Suppressor macrophage (primary cell): ENCODE measurements around the gene ZBTB7B.

ENCODE experiments used
- DNase-seq, 4 experiments: peaks; one replicate each; pipeline ENCODE4 v3.0.0-alpha.2; 2020 to 2022

Gene ZBTB7B

DNA sequence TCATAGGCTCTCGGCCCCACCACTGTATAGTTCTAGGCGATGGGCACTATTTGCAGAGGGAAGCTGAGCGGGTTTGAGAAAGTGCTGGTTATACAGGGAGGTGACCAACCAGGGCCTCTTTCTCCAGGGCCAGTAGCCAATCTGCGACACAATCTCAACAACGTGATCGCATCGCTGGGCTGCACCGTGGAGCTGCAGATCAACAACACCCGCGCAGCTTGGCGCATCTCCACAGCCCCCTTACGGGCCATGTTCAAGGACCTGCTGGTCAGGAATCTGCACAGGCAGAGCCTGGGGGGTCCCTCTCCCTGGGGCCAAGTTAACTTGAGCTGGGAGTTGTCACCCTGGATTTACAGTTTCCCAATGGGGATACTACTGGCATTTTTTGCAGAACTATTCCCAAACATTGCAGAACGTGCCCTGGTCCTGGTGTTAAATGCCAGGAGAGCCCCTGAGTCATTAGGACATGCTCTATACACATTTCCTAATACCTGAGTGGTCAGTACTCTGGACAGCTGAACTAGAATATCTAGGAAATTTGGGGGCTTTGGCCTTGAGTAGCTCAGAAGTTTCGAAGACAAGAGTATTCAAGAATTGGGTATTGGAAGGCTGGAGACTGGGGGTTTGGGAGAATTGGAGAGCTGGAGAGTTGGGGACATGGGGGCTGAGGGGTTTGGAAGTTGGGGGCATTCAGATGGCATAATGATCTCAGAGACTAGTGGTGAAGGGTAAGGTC is 37.9 kb downstream of the ZBTB7B start:
- no peak for DNase-seq

DNA sequence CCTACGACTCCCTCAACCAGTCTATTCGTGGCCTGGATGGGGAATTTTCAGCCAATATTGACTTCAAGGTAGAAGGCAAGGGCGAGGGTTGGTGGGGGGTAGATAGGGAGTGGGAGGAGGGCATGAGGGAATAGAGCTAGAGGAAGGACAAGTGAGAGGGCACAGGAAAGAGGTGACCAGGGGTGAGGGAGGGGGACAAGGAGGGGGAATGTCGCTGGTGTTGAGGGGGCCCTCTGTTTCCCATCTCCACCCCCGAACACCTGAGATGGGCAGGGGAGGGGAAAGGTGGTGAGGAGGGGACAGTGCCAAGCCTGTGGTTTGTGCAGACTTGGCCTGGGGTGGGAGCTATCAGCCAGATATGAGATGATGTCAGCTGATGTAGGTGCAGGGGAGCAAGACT is 40.2 kb downstream of the ZBTB7B start:
- no peak for DNase-seq

GRCh38 chr1:155043301-155043702 is 40.7 kb downstream of the ZBTB7B start:
- DNase-seq: no peak

GRCh38 chr1:155043793-155044192 is 41.2 kb downstream of the ZBTB7B start:
- no peak for DNase-seq

DNA sequence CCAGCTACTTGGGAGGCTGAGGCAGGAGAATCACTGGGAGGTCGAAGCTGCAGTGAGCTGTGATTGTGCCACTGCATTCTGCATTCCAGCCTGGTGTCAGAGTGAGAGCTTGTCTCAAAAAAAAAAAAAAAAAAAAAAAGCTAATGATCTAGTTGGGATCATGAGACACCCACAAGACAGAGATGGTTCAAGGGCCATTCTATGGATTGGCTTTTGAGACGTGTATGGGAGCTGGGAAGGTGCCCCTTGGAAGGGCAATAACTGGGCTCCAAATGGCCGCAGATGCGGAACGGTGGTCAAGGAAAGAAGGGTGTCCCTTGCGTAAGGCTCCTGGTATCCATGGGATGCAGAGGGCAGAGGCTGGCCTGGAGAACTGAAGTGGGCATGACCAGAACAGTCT is 41.8 kb downstream of the ZBTB7B start:
- DNase-seq: no peak

- peak; percentile 89 to 95 (median 94) for DNase-seq
Observed at GRCh38 chr1:155044812-155045657, 42.4 kb downstream of the ZBTB7B start.

- DNase-seq: no peak
Observed at GRCh38 chr1:155048449-155049334, 46.1 kb downstream of the ZBTB7B start.

- no peak for DNase-seq
Observed at GRCh38 chr1:155049651-155050559, 47.3 kb downstream of the ZBTB7B start.

GRCh38 chr1:155050560-155051341 is 48.1 kb downstream of the ZBTB7B start, which contains the start of gene ADAM15:
TSS of gene ADAM15 (plus strand) at chr1:155051316. CDS start at chr1:155051387, 71 bp downstream.
- peak; percentile 93 to 97 (median 96) for DNase-seq

GRCh38 chr1:155051342-155051776 is 48.8 kb downstream of the ZBTB7B start:
- DNase-seq: no peak

GRCh38 chr1:155051777-155052398 is 49.3 kb downstream of the ZBTB7B start:
- DNase-seq: peak; percentile 41 to 74 (median 65)

- peak in 3 of 4 experiments; percentile 28 to 59 (median 38) for DNase-seq
Observed at GRCh38 chr1:155052439-155053395, 50.1 kb downstream of the ZBTB7B start.

DNA sequence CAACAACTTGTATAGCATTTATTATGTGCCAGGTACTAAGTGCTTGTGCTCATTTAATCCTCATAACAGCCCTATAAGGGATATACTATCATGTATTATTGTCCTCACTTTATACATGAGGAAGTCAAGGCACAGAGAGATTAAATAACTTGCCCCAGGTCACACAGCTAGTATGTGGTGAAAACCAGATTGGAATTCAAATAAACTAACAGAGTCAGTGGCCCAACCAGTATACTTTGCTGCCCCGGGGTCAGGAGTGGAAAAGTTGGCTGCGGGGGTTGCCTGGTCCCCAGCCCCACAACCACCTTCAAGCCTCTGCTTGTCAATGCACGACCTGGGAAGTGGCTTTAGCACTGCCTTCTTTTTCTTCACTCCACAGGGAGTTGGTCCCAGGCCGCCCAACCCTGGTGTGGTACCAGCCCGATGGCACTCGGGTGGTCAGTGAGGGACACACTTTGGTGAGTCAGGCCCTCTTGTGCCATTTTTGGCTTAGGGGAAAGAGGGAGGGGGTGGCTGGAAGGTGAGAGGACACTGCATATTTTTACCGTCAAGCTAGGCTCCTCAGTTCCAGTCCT is 51.0 kb downstream of the ZBTB7B start:
- no peak for DNase-seq

DNA sequence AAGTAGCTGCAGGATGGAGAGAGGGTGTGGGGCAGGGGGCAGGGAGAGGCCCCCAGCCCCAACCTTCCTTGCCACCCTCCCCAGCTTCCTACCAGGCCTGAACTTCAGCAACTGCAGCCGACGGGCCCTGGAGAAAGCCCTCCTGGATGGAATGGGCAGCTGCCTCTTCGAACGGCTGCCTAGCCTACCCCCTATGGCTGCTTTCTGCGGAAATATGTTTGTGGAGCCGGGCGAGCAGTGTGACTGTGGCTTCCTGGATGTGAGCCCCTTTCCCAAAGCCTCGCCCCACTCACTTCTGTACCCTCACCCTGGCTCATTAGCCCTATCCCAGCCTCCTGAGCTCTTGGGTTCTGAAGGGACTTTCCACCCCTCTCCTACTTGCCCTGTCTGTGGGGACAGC is 54.5 kb downstream of the ZBTB7B start:
- no peak for DNase-seq

DNA sequence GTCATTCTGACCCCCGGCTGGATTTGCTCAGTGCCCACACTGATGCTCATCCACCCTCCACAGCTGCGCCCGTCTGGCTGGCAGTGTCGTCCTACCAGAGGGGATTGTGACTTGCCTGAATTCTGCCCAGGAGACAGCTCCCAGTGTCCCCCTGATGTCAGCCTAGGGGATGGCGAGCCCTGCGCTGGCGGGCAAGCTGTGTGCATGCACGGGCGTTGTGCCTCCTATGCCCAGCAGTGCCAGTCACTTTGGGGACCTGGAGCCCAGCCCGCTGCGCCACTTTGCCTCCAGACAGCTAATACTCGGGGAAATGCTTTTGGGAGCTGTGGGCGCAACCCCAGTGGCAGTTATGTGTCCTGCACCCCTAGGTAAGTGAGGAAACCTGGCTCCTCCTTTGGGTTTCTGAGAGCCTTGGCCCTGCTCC is 55.2 kb downstream of the ZBTB7B start:
- DNase-seq: no peak

GRCh38 chr1:155060736-155061135 is 58.1 kb downstream of the ZBTB7B start:
- no peak for DNase-seq

- peak; percentile 82 to 91 (median 87) for DNase-seq
Observed at GRCh38 chr1:155061381-155062150, 59.0 kb downstream of the ZBTB7B start.
